Subcutaneous adipose tissue (tissue), 4 donors: ENCODE data around the gene ATP1A2. TPM values are rescaled to one million over a fixed set of nuclear protein-coding genes. Genes with fewer than 3 reads are reported as not detected.

Experiments used
- total RNA-seq, 4 donors: library from RNA; depleted of rRNA; stranded (reverse); fragments of >200 nt; gene quantifications; one replicate each; pipeline ENCODE4 v1.1.0, GENCODE V29; 2016
- TF ChIP-seq, protein P1 (sequence below): fragments of 450-650 bp; IDR thresholded peaks from one replicate; pipeline ENCODE4 v1.5.1; 2016; ENCODE audit warnings: low read depth, mild to moderate bottlenecking, control low read depth, antibody characterized with exemption, moderate library complexity

The ATP1A2 gene
- total RNA-seq, 4 donors from 2014 or later: 13.4 to 150 (median 88.9) TPM

DNA sequence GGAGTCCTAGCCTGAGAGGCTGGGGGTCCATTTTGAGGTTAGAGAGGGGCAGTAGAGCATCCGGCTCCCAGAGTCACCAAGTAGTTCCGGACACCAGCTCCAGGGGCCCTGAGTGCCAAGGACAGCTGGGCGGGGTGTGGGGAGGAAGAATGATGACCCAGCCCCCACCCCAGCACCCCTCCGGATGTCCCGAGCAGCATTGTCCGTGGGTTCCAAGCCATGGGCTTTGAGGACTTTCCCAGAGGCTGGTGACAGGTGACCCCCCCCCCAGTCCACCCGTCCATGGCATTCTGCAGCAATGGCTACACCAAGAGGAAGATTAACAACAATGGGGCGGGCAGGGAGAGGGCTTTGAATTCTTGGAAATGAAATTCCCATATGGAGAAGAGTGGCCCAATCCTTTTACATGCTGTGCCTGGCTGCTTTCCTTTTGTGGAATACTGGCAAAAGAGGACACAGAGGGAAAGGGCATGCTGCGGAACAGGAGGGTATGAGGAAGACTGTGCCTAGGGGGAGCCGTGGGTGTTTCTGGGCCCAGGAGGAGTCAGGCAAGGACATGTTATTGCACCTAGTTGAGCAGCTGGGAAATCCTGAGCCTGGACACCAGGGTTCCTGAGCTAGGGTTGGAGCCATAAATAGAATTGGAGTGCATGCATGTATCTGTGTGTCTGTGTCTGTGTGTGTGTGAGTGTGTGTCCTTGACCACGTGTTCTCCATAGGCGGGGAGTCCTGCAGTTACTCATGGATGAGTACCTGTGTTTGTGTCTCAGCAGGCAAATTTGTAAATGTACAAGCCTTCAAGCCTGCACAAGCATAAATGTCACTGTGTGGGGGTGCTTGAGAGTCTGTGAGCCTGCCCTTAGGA lies 956 bp downstream of the ATP1A2 start:
- TF ChIP-seq, protein P1, sequence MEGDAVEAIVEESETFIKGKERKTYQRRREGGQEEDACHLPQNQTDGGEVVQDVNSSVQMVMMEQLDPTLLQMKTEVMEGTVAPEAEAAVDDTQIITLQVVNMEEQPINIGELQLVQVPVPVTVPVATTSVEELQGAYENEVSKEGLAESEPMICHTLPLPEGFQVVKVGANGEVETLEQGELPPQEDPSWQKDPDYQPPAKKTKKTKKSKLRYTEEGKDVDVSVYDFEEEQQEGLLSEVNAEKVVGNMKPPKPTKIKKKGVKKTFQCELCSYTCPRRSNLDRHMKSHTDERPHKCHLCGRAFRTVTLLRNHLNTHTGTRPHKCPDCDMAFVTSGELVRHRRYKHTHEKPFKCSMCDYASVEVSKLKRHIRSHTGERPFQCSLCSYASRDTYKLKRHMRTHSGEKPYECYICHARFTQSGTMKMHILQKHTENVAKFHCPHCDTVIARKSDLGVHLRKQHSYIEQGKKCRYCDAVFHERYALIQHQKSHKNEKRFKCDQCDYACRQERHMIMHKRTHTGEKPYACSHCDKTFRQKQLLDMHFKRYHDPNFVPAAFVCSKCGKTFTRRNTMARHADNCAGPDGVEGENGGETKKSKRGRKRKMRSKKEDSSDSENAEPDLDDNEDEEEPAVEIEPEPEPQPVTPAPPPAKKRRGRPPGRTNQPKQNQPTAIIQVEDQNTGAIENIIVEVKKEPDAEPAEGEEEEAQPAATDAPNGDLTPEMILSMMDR: no peak

DNA sequence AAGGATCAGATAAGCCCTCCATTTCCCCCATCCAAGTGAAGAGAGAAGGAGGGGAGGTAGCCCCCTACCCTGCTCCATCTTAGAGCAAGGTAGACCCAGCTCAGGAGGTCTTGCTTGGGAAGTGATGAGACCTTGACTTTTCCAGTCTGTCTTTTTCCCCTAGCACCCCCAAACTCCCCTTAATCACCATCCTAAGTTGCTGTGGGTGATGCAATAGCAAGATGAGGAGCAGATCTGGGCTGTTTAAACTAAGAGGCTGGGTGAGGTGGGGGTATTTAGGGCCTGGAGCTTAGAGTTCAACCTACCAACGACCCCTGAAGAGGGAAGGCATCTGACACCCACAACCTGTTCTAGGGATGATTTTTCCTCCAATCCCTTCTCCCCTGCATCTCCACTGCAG lies 1.7 kb downstream of the ATP1A2 start:
- TF ChIP-seq, protein P1: no peak

DNA sequence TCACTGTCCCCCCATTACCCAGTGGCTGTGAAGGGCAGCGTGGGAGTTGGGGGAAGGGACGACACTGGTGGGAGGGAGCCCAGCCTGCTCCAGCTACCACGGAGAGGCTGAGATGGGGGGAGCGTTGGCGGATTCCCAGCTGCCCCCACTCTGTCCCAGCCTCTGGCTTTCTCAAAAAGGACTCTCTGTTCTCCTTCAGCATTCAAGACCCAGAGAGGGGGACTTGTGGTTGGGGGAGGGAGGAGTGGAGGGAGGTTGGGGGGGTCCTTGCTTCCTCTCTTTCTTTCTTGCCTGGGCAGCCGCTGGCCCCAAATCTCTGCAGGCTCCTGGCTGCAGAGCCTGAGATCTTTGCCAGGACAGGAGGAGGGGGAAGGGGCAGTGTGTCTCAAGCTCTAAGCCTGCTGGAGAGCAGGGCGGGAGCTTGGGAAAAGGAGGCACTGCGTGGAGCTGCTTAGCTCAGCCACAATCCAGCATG lies 2.2 kb downstream of the ATP1A2 start:
- TF ChIP-seq, protein P1: no peak

DNA sequence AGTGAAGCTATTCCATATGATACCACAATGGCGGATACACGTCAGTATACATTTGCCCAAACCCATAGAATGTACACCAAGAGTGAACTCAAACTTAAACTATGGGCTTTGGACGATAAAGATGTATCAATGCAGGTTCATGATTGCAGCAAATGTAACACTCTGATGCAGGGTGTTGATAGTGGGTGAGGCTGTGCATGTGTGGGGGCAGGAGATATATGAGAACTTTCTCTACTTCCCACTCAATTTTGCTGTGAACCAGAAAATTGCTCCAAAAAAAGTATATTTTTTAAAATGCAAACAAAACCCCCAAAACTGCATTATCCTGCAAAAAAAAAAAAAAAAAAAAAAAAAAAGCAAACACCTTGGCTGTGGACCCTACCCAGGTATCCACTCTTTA lies 3.4 kb downstream of the ATP1A2 start:
- TF ChIP-seq, protein P1: no peak

DNA sequence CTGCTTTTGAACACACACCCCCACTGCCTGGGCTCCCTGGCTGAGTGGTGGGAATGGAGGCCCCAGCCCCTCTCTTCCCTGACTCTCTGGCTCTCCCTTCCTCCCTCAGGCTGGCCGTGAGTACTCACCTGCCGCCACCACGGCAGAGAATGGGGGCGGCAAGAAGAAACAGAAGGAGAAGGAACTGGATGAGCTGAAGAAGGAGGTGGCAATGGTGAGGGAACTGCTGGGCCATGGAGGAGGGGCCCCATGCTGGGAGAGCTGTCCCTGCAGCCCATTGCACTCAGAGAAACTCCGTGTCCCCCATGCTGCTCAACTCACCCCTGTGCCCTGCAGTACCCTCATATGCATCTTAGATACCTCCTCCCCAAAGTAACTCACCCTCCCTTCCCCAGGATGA lies 5.2 kb downstream of the ATP1A2 start:
- TF ChIP-seq, protein P1: no peak

DNA sequence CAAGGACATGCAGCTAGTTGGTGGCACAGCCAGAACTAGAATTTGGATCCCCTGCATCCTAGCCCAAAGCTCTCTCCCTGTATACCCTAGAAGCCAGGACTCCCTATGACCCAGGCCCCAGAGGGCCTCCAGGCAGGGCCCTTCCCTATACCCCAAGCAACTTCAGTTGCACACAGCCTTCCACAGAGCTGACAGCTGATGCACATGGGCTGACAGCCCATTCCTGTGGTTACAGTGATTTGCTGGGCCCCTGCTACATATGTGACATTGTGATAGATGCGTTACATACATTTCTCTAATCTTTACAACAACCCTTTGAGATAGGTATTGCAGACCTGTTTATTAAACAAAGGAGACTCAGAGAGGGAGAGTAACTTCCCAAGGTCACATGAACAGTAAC lies 5.8 kb downstream of the ATP1A2 start:
- TF ChIP-seq, protein P1: no peak

DNA sequence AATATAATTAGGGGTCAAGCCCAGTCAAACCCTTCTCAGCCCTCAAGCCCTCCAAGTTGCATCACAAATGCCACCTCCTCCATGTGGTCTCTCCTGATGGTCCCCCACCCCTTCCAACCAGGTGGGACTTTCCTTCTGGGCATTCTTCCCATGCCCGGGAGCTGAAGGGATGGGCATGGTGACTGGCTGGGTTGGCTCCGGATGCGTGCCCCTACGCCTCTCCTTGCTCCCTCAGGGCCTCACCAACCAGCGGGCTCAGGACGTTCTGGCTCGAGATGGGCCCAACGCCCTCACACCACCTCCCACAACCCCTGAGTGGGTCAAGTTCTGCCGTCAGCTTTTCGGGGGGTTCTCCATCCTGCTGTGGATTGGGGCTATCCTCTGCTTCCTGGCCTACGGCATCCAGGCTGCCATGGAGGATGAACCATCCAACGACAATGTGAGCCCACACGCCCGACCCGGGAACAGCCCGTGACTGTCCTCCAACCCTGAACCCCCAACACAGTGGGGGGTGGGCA lies 7.5 kb downstream of the ATP1A2 start:
- TF ChIP-seq, protein P1: no peak
